Endometrial microvascular endothelial cells (primary cell): Measurements from ENCODE around the gene XCL1. TPM values are rescaled to one million over a fixed set of nuclear protein-coding genes. Genes with fewer than 3 reads are reported as not detected.
"Not testable (repeated sequence)": the region's sequence is repeated elsewhere in the genome, so short reads cannot be mapped to it uniquely, and the experiment has no call there.

ENCODE experiments used
- in situ Hi-C: cut with HindIII; loops from 2 replicates; pipeline ENCODE4 v1.10.0; 2017; ENCODE audit warnings: low sequenced_read_pairs, low pct_unique_long_range_greater_than_20kb; ENCODE audit errors: inconsistent ontology term
- total RNA-seq: library from RNA; depleted of rRNA; stranded (reverse); fragments of >200 nt; gene quantifications from one replicate; pipeline ENCODE4 v1.2.3, GENCODE V29; 2015; ENCODE audit errors: inconsistent ontology term

XCL1 gene, protein sequence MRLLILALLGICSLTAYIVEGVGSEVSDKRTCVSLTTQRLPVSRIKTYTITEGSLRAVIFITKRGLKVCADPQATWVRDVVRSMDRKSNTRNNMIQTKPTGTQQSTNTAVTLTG
- not detected for total RNA-seq

DNA sequence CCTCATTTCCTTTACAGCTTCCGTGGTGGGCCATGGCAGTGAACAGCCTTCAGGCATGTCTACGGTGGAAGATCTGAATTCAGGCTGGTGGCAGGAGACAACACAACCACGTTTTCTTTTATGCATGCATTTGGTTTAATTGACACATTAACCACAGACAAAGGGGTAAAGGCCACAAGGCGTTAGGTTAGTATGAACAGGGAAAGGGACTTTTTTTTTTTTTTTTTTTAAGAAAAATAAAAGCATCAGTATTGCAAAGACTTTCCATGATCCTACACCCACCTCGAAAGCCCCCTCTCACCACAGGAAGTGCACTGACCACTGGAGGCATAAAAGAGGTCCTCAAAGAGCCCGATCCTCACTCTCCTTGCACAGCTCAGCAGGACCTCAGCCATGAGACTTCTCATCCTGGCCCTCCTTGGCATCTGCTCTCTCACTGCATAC lies at the start of gene XCL1:
Gene XCL1, plus strand, starts transcription at position 361 of the 444 bp plus-strand sequence. Its CDS starts 33 bp downstream, at position 394.
- in situ Hi-C loops, result not testable (repeated sequence)

DNA sequence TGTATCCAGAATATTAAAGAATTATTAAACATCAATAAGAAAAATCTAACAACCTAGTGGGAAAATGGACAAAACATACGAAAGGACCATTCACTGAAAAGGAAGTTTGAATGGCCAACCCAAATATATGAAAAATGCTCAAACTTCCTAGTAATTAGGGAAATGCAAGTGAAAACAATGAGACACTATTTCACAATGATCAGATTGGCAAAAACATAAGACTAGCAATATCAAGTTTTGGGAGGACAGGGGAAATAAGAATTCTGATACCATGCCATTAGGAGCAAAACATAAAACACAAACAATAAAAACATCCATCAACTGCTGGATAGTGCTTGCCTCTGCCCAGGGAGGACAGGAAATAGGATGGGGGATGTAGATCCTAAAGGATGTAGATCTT lies 46.9 kb upstream of the XCL1 start:
- in situ Hi-C loops, result no loop called here

DNA sequence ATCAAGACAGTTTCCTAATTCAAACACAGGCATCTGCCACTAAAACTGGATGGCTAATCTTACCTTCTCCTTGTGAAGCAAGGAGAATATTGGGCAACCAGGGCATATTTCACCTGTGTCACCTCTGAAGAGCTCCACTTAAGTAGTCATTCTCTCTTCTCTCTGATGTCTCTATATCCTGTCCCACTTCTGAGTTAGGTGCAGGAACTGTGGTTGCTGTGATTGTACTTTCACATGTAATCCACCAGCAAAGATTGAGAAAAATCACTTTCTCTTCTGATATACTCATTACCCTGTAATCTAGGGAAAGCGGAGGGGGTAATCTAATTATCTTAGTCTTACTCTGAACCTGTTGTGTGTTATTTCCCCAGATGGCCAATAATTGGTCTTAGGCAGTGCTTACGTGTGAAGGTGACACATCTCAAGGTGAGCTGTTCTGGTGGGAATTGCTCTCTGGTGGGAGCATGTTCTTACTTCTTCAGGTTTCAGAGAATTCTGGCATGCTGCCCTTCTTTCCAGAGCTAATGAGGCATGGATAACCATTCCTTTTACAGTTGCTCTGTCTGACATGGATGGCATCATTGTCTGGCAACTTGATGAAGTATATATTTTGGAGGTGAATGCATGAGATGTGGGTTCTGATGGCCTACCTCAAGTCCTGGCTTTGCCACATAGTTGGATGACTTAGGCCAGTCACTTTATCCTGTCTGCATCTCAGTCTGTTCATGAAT lies 44.6 kb upstream of the XCL1 start:
- in situ Hi-C loops, result no loop called here

GRCh38 chr1:168535536-168535935 lies 40.9 kb upstream of the XCL1 start:
- in situ Hi-C loops, result no loop called here

GRCh38 chr1:168540798-168541197 lies 35.6 kb upstream of the XCL1 start:
- in situ Hi-C loops, result not testable (repeated sequence)

- in situ Hi-C loops, result not testable (repeated sequence)
Observed at GRCh38 chr1:168542978-168543377, 33.4 kb upstream of the XCL1 start.

- in situ Hi-C loops, result not testable (repeated sequence)
Observed at GRCh38 chr1:168543840-168544498, 32.4 kb upstream of the XCL1 start, which contains the start of gene XCL2. Gene XCL2, minus strand, starts transcription at chr1:168543997. Its CDS starts 33 bp downstream, at chr1:168543964.

DNA sequence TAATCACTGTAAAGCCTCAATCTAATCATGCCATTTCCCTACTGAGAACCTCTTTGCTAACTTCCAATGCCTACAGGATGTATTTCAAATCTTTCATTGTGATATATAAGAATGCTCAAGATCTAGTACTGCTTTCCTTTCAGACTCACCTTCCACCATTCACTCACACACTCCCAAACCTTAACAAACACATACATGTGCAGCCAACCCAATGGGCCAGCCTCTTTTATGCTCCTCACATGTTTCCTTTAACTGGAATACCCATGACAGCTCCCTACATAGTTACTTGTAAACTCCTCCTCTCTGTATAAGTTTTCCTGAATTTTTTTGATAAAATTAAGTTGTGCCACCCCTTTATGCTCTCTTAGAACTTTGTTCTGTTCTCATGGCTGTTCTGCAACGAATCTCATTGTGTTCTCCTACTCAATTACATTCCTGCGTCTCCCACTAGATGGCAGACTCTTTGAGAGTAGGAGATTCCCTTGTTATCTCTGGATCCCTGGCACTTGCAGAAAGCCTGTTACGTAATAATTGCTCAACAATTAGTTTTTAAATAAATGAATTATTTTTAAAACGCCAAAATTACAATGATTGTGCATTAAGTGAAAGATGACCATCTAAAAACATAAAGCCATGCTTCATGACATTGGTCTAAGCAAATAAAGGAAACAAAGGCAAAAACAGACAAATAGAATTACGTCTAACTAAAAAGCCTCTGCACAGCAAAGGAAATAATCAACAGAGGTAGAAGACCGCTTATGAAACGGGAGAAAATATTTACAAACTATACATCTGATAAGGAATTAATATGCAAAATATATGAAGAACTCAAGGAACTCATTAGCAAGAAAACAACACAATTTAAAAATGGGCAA lies 30.5 kb upstream of the XCL1 start:
- in situ Hi-C loops, result not testable (repeated sequence)

- in situ Hi-C loops, result not testable (repeated sequence)
Observed at GRCh38 chr1:168546553-168546895, 29.9 kb upstream of the XCL1 start.

- in situ Hi-C loops, result no loop called here
Observed at GRCh38 chr1:168550971-168551370, 25.4 kb upstream of the XCL1 start.

DNA sequence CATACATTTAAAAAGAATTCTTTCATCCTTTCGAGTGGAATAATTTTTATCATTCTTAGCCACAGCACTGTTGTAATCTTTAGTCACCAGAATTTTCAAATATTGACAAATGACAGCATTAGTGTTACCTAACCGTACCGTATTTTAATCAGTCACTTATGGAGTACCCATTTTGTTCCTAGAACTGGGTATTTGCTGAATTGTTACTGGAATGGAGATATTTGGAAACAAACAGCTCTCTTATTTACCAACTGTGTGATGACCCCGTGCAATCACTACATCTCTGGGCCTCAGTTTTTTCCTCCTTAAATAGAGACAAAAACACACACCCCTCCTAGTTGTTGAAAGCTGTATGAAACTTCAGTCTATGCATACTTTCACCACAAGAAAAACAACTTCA lies 24.7 kb upstream of the XCL1 start:
- in situ Hi-C loops, result no loop called here

GRCh38 chr1:168552961-168553360 lies 23.4 kb upstream of the XCL1 start:
- in situ Hi-C loops, result no loop called here

- in situ Hi-C loops, result no loop called here
Observed at GRCh38 chr1:168553680-168554553, 22.5 kb upstream of the XCL1 start.

GRCh38 chr1:168554603-168555483 lies 21.6 kb upstream of the XCL1 start:
- in situ Hi-C loops, result no loop called here

- in situ Hi-C loops, result no loop called here
Observed at GRCh38 chr1:168555508-168556046, 20.8 kb upstream of the XCL1 start.

DNA sequence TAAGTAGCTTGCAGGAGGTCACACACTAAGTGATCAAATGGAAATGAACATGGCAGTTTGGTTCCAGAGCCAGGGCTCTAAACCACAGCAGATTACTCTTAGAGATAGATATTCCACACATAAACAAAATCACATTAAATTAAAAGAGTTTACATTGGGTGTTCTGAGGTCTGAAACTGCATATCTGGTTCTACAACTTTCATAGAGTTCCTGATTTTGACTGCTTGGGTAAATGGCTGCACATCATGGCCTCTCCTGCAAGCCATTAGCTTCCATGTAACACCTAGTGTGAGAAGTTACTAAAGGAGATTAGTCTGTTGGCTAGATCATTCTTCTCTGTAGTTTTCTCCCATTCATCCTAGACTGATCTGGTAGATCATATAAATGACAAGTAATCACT lies 19.8 kb upstream of the XCL1 start:
- in situ Hi-C loops, result no loop called here

DNA sequence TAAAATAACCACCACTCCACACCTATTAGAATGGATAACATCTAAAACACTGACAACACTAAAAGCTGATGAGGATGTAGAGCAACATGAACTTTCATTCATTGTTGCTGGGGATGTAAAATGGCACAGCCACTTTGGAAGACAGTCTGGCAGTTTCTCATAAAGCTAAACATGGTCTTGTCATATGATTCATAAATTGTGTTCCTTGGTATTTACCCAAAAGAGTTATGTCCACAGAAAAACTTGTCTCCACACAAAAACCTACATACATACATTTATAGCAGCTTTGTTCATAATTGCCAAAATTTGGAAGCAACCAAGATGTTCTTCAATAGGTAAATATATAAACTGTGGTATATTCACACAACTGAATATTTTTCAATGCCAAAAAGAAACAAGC lies 16.0 kb upstream of the XCL1 start:
- in situ Hi-C loops, result no loop called here
